ENCODE measurements around the gene FOXP1.

The FOXP1 gene

DNA sequence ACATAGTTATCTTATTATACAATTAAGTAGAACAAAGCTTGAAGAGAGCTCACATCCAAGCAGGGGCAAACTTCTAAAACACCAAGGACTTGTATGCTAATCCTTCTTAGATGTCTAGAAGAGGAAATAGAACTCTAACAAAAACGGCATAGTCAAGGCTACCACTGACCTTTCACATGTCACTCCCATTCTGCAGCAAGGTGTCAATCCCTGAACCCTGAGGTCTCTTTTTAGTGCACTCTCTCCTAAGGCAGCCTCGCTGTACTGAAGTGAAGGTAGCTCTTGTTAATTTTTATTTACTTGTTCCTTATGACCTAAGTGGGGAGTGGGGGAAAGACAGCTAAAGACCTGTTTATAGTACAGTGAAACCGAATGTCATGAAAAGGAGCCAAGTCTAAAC is 506.5 kb downstream of the FOXP1 start:
- no peak for DNase-seq (ENCODE audit: low spot score)

DNA sequence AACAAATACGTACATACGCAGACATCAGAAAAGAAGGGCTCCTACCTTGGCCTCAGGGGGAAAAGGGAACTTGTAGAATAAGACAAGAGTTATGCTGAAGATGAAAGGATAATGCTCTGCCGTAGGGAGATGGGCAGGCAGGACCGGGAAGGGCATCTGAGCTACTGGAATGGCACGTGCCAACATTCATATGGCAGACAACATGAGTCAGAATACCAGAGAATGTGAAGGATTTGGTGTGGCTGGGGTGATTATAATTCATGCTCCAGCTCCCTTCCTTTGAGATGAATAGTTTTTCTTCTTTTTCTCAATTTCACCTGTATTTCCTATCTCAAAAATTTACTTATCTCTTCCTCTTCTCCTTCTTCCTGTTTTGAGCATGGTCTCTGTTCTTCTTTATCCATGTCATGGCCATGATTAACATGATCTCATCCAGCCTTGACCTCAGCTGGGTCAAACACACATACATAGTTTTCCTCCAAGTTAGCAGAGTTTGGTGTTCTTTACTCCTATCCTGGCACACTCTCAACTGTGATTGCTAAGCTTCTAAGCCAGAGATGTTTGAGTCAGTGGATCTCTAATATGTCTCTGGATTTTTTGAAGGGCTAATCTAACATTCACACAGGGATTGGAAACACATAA is 507.0 kb downstream of the FOXP1 start:
- no peak for DNase-seq (ENCODE audit: low spot score)

DNA sequence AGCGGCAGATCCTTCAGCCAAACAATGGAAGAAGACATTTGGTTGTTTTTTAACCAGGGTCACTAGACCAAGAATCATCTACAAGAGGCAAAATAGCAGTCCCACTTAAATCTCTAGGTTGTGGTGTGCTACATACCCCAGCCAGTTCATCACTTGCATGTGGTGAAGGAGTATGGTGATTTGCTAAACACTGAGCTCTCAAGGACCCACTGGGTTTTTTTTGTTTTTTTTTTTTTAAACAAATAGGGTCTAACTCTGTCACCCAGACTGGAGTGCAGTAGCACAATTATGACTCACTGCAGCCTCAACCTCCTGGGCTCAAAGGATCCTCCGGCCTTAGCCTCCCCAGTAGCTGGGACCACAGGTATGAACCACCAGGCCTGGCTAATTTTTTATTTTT is 508.0 kb downstream of the FOXP1 start:
- no peak for DNase-seq (ENCODE audit: low spot score)

DNA sequence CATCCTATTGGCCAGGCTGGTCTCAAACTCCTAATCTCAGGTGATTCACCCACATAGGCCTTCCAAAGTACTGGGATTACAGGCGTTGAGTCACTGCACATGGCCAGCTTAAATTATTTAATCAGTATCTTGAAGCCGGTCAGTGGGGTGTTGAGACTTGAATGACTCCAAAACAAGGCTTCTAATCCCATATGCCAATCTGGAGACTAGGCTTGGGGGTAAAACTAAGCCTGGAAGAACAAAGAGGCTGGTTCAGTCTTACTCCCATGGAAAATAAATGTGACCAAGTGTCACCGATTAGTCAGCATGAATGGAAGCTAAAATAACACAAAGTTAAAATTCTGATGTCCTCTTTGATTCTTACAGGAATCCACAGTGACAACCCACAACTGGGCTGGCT is 509.1 kb downstream of the FOXP1 start:
- no peak for DNase-seq (ENCODE audit: low spot score)

DNA sequence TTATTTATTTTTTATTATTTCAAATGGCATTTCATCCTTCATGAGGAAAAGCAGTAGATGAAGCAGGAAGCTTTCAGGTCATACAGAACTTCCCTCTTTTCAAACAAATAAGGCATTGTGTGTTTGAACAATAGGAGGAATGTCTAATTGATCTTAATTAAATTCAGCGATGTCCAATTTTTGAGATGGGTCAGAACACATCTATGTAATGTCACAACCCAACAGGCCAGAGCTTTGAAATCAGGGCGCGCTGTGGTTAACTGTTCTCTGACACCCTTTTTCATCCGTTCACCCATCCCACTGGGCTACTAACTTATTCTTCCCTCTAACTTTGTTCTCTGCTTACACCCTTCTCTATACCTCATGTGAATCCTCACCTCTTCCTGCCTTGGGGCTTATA is 510.5 kb downstream of the FOXP1 start:
- no peak for DNase-seq (ENCODE audit: low spot score)

DNA sequence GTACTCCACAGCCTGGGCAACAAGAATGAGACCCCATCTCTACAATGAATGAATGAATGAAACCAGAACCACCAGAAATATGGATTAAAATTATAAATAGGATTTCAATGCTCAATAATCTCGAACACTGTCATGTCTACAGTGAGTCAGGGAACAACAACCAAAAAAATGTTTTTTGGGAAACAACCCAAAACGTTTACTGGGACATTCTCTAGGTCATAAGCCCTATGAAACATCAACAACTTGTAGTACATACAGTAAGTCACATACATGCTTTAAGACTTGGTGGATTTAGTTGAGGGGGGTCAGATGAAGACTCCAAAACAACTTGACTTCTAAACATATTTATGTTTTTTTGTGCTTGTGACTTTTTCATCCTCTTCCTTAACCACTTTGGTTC is 511.2 kb downstream of the FOXP1 start:
- DNase-seq (ENCODE audit: low spot score) = no peak

DNA sequence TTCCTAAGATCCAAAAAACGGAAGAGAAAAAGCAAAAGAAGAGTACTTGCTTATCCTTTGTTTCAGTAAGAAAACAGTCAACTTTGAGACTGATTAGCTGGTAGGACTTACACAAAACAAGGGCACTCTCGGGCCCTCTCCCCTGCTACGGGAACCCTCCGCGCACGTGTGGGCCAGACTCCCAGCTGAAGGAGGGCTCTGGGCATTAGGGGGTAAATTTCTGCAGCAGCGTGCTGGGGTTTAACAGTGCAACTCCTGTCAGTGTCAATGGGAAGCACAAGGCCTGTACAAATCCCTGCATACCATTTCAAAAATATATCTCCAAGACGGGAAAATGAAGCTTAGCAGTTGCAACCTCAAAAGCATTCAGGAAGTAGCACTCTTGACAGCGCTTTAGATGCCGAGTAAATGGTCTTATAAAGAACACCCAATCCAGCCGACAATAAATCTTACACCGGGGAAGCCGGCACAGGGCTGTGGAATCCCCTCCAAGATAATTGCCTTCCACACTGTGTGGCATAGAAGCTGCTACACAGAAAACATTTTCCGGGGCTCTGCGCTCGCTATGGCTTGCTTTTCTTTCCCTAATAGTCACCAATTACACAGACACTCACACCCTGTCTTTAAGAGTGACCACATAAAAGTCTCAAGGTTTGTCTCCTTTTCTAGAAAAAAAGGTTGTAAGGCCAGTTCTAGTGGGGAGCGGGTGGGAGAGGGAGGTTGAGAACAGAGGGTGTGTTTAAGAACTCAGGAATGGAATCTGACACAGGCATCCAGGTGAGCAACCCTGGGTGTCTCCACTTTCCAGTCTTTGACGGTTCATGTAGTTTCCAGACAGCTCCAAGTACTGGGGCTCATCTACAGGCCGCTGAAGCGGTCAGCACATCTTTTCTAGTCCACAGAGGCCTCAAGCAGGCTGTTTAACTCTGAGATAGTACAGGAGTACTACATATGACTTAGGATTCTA is 512.7 kb downstream of the FOXP1 start:
- DNase-seq (ENCODE audit: low spot score) = no peak

DNA sequence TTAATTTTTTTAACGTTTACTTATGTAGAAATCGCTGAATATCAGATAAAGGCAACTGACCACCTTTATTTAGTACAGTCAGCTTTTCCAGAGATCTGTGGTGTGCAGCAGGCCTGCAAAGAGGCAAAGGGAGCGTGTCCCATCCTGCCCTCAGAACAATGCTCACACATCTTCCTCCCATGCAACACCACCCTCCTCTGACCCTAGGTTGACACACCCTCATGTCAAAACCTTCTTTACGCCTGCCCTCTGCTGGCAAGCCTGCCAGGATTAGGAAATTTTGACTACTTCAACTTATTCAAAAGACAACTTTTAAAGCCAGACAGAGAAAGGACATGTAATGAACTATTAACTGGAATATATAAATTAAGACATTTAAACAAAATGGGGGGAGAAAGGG is 513.7 kb downstream of the FOXP1 start:
- peak; percentile 49 for DNase-seq (ENCODE audit: low spot score)

DNA sequence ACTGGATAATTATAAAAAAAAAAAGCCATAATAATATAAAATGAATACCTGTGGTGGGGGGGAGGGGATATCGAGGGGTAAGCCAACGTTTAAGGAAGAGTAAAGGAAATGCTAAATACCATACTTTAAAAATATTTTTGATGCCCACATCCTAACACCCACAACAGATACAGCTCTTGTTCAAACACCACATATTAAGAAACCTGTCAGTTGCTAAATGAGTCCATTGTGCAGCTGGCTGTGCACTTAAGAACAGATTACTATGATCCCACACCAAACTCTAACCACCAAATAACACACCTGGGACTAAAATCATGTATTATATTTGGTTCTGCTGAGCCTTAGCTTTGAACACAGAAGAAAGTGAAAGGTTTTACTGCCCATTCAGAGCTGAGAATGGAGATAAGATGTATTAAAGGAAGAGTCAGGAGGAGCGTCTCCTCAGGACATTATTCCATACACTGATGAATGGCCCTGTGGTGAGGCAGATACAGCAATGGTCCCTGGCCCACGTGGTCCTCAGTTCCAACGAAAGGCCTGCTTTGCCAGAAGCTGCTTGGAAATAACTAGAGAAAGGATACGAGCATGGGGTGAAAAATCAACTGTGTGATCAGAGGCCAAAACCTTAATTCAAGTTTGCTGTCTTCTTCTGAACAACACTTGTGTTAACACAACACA is 515.4 kb downstream of the FOXP1 start:
- no peak for DNase-seq (ENCODE audit: low spot score)

DNA sequence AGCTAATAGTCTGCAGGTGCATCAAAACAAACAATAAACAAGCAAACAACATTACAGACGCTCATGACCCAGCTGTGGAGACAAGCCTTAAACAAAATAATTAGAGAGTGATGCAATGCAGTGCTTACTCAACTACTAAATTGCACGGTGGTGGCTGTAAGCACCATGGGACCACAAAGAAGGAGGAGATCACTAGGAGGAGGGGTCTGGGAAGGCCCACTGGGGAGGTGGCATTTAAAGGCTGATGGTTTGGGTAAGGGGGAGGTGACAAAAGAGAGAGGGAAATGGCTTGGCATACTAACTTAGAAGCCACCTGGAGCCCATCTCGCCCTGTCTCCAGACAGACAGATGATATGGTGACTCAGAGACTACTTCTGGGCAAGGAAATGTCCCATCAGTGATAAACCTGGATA is 516.7 kb downstream of the FOXP1 start:
- no peak for DNase-seq (ENCODE audit: low spot score)

DNA sequence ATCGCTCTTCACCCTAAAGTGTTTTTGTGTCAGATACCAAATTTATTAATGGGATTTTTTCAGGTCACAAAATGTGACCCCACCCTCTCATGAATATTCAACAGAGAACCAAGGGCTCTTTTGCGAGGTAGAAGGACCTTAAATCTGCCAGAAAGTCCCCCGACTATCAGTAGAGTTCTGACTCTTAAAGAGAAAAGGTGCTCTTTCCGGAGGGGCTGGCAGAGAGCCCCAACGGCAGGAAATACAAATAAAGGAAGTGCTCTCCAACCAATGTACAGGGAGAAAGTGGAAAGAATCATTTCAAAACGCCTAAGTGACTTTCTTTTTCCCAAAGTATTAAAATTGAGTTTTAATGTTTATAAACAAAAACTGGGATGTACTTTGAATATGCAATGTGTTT is 517.2 kb downstream of the FOXP1 start:
- no peak for DNase-seq (ENCODE audit: low spot score)

DNA sequence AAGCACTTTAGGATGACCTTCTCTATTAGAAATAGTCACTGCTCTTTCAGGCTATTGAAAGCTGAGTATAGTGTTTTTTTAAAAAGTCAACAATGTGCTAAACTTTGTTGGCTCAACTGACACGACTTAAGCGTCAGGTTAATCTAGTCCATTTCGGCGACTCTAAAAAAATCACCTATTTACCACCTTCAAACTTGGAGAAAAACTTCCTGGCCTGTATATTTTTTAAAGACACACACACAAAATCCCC is 517.8 kb downstream of the FOXP1 start:
- no peak for DNase-seq (ENCODE audit: low spot score)

DNA sequence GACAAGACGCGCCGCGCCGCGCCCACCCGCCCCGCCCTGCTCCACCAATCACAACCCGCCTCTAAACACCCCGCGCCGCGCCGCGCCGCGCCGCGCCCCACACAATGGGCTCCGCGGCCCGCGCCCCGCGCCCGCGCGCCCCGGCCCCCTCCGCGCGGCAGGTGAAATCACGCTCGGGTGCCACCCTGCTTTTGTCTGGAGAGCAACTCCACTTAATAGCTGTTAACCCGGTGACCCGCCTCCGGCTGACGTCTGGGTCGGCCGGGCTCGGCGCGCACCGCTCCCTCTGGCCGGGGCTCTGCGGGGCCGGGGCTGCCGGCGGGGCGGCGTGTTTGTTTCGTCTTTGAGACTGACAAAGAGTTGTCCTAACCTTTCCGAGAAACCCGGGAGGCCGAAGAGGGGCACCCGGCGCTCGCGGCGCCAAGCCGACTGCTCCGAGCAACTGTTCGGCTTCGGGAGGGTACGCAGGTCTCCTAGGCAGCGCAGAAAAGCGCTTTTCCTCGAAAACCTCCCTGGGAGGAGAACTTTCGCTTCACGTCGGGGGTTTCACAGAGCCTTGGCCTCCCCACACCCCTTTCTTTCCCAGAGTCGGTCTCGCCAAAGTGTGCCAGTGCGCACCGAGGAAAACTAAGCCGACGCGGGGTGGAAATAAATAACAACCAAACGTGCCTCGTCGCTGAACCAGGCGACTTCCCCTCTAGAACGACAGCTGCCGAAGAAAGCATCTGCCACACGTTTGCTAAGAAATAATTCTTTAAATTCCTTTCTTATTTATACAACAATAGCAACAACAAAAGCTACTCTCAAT is 518.4 kb downstream of the FOXP1 start:
- peak; percentile 73 for DNase-seq (ENCODE audit: low spot score)

DNA sequence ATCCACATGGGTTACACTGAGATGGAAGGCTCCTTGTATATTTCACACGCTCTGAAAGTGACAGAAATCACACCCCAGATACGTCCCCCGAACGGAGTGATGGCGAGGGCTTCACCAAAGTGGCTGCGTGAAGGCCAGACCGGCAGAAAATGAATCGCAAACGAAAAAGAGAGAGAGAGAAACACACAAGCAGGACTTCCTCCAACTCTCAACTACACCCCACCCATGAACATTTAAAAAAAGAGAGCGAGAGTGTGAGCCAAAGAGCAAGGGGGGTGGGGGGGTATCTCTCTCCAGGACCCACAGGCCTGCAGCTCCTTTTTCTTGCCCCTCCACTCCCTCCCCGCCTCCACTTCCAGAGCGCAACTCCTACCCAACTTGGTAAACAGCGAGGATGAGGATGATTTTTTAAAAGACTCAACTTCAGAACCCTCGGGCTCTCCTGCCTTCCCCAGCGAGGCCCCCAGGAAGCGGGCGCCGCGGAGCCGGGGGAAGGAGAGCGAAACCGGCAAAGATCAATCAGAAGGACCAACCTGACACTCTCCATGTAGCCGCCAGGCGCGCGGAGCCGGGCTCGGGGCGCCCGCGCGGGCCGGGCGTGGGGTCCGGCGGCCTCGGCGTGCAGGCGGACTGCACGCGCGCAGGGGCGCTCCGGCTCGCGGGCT is 519.1 kb downstream of the FOXP1 start:
- peak; percentile 61 for DNase-seq (ENCODE audit: low spot score)

DNA sequence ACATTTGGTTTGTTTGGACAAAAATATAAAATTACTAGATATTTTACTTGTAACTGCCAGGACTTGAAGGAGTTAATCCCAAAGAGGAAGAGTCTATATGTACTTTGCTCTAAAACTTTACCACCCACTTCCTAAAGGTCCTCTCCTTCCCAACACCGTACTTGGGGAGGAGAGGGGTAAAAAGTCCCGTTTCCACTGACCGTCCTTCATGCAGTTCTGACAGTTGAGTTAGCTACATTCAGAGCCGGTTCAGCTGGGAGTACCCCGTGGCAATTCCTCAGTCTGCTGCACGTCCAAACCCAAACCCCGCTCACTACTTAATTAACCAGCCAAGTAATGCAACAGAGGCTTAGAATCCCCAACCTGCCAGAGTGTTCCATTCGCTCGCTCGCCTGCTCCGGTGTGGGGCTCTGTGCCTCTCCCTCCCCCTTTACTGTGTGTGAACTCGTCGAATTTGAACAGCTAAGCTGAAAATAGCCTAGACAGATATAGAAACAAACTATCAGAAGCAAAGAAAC is 519.7 kb downstream of the FOXP1 start:
- DNase-seq (ENCODE audit: low spot score) = no peak

DNA sequence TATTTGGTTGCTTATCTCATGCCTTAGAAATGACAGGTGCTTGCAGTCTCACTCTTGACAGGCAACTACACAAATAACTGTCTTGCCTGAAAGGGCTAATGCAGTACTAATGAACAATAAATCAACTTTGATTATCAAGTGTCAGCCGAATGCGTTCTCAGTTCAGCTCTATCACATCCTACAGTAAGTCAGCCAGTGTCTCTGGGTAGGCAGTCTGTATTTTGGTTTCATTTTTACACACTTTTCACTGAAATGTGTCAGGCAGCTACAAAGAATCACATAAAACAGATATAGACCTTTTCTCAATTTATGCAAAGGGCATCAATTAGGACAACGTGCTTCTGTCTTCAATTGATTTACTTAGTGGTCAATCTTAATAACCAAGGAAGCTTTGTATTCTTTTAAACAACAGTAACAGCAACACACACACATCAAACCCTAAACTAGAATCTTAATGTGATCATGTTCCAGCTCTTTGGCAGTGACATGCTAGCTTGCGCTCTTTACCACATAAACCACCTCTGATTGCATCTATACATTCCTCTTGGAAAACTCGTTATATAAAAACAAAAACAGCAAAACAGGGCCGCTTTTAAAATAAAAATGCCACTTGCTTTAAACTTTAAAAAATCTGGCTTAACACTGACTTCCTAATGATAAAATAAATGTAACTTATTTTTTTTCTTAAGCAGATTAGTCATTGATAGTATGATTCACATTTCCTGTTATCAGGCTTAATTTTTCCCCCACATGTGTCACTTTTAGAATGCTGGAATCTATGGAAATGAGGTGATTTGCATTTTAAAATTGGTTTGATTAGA is 520.4 kb downstream of the FOXP1 start:
- DNase-seq (ENCODE audit: low spot score) = no peak

DNA sequence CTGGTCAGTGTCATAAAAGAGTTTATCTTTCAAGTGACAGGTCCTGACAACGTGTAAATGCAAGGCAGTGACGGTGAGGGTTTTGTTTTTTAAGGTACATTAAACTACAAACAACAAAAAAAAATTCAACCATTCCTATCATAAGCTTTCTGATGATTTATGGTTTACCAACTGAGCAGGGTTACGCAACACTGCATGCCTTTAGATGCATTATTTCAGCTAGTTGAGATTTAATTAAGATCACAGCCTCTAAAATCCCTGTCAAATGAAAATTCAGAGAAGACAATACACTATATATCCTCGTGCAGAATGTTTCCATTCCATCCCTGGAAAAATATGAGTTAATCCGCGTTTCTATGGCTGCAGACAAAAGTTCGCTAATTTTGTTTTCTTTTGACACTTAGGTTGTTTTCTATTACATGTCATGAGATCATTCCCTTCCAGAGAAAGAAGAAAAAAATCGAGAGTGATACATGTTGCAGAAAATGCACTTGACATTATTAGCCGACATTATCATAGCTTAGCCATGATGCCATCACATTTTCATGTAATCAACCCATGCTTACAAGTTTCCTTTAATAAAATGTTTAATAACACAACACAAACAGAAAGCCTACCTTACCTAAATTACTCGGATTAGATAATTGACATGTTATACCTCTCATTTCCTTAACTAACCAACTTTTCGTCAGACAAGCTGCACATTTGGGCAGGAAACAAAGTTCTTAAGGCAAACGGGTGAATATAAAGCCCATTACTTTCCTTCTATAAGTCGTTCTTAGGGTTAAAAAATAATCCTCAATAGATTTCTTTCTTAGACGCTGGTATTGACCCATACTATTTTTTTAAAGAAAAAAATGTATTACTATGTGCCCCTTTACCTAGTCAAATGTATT is 521.2 kb downstream of the FOXP1 start:
- no peak for DNase-seq (ENCODE audit: low spot score)

DNA sequence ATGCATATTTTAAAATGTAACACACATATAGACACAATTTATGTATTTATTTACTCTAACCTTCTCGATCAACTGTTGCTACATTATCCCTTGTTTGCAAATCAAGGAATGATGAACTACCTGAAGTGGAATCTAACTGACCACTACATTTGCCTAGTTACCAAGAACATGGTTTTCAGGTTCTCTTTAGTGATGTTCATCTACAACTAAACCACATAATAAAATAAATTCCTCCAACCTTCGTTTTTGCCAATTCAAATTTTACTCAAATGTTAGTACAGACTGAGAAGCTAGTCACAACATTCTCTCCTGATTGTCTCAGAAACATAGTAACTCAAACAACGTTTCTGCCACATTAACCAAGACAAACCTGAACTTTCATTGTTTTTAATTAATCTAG is 521.9 kb downstream of the FOXP1 start:
- DNase-seq (ENCODE audit: low spot score) = no peak

DNA sequence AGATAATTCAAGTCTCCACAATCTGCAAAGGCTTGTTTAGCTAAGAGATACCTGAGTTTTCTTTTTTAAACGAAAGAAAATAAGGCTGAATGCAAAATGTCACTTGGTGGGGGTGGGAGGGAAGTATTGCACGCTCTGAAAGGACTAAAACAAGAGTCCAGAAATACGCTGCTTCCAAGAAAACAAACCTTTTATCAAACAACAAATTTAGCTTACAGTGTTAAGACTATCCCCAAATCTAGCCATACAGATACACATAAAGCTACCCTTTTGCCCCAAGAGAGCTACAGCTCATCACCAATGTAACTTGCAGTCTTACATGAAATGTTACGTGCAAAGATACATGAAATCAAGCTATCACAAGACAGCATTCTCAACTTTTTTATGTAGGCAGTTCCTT is 522.5 kb downstream of the FOXP1 start:
- no peak for DNase-seq (ENCODE audit: low spot score)

DNA sequence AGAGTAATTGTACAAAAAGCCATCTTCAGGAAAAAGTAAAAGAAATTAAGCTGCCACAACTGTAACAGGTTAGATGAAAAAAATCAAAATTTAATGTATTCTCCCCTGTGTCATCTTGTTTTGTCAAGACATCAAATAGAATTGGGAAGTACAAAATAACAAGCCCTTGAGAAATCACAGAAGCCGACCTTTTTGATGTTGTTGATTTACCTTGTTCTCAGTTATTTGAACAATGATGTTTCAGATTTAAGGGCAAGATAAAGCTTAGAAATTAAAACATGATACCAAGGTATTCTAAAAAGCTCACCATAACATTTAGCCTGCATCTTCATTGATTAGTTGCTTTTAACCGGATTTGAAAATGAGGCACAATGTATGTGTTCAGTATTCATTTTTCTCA is 523.0 kb downstream of the FOXP1 start:
- DNase-seq (ENCODE audit: low spot score) = no peak
